H1 (cell line): ENCODE measurements around the gene OR2F1. TPM values are rescaled to one million over a fixed set of nuclear protein-coding genes. Genes with fewer than 3 reads are reported as not detected.

Experiments
- EP300 ChIP-seq, 2 experiments: IDR thresholded peaks; 1 replicate in 1 of 2; 2 replicates in 1 of 2; pipeline ENCODE4 v1.6.1; 2011 to 2012; ENCODE audit warnings: low read depth in 2 of 2, low read length in 2 of 2, mild to moderate bottlenecking in 2 of 2, borderline replicate concordance in 1 of 2, inconsistent platforms in 1 of 2, moderate library complexity in 1 of 2
- HDAC2 ChIP-seq, 2 experiments: fragments of 300-600 bp in 1 of 2; sonication (generic) in 1 of 2; IDR thresholded peaks; 2 replicates each; pipeline ENCODE4 v1.6.1; 2011 to 2012; ENCODE audit warnings: low read depth in 2 of 2, low read length in 2 of 2, mild to moderate bottlenecking in 2 of 2, moderate library complexity in 2 of 2, borderline replicate concordance in 1 of 2, inconsistent platforms in 1 of 2
- POLR2A ChIP-seq, 2 experiments: IDR thresholded peaks; 1 replicate in 1 of 2; 2 replicates in 1 of 2; pipeline ENCODE4 v1.6.1; 2011; ENCODE audit warnings: low read depth in 2 of 2, low read length in 2 of 2, mild to moderate bottlenecking in 2 of 2; ENCODE audit errors: control extremely low read depth in 1 of 2
- polyA plus RNA-seq, 7 experiments: library from polyadenylated mRNA; depleted of rRNA in 3 of 7; stranded (reverse) in 5 of 7; unstranded in 2 of 7; fragments of >200 nt in 5 of 7; fragments of 200-250 nt in 2 of 7; gene quantifications; 1 replicate in 5 of 7; 2 replicates in 1 of 7; 4 replicates in 1 of 7; pipeline versions ENCODE4 v1.2.1 to v1.2.3, GENCODE V29; 2011 to 2013; ENCODE audit warnings: missing spikeins in 2 of 7, mixed read lengths in 2 of 7
- total RNA-seq: library from RNA; stranded (reverse); fragmentation: NEBNext Ultra II Directional; extraction: Animal tissue kit (Norgen Biotek cat#: 25700); gene quantifications from 2 replicates; pipeline ENCODE4 v1.2.1, GENCODE V29; 2021

The OR2F1 gene
- total and polyA plus RNA-seq, 2 of the 8 experiments (the other 6 are each of a cell fraction or from before 2014, with no cell fraction given) = 0.19 TPM; not detected in 1

- TF ChIP-seq HDAC2 (IDR thresholded peaks at IDR 0.05; ENCODE audit: borderline replicate concordance in 1 of 2, low read depth in 2 of 2, low read length in 2 of 2) = no peak
- no peak for TF ChIP-seq POLR2A (IDR thresholded peaks at IDR 0.05; ENCODE audit: control extremely low read depth in 1 of 2, low read depth in 2 of 2, low read length in 2 of 2)
- TF ChIP-seq EP300 (IDR thresholded peaks at IDR 0.05; ENCODE audit: borderline replicate concordance in 1 of 2, low read depth in 2 of 2, low read length in 2 of 2) = no peak
- TF ChIP-seq, all 59 proteins: peak for 0
These were observed 38.0 kb downstream of the OR2F1 start (continued) for GRCh38 chr7:143992670-143993069.
